MM.1S (cell line): ENCODE results near the gene SAGE1.

Experiments used
- EZH2 ChIP-seq: fragments of 300-600 bp; sonication (generic); optimal IDR thresholded peaks from 2 replicates; pipeline ENCODE3; 2017; ENCODE audit warnings: low read depth, mild to moderate bottlenecking, antibody characterized with exemption, low read length, mixed read lengths
- EZH2phosphoT487 ChIP-seq: fragments of 300-600 bp; sonication (generic); IDR thresholded peaks from 2 replicates; pipeline ENCODE4 v1.6.1; 2018; ENCODE audit warnings: antibody characterized with exemption, low read length
- TF ChIP-seq, protein P1 (sequence below): fragments of 300-600 bp; sonication (generic); IDR thresholded peaks from 2 replicates; pipeline ENCODE4 v1.5.1; 2016; ENCODE audit warnings: antibody characterized with exemption, low read length, mixed read lengths

- TF ChIP-seq, protein P1, sequence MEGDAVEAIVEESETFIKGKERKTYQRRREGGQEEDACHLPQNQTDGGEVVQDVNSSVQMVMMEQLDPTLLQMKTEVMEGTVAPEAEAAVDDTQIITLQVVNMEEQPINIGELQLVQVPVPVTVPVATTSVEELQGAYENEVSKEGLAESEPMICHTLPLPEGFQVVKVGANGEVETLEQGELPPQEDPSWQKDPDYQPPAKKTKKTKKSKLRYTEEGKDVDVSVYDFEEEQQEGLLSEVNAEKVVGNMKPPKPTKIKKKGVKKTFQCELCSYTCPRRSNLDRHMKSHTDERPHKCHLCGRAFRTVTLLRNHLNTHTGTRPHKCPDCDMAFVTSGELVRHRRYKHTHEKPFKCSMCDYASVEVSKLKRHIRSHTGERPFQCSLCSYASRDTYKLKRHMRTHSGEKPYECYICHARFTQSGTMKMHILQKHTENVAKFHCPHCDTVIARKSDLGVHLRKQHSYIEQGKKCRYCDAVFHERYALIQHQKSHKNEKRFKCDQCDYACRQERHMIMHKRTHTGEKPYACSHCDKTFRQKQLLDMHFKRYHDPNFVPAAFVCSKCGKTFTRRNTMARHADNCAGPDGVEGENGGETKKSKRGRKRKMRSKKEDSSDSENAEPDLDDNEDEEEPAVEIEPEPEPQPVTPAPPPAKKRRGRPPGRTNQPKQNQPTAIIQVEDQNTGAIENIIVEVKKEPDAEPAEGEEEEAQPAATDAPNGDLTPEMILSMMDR = no peak
- TF ChIP-seq EZH2 (no peak), EZH2phosphoT487 (no peak)
Measured at GRCh38 chrX:135893294-135893817, at the start of gene SAGE1, which contains the start of gene CT45A10.
